ENCODE data around the gene BIRC2.

GRCh38 chr11:102383839-102384238 lies 36.8 kb downstream of the BIRC2 start:
- no peak for TF ChIP-seq EZH2phosphoT487 (IDR thresholded peaks at IDR 0.05; ENCODE audit: low read depth)
- TF ChIP-seq CTCF (IDR thresholded peaks at IDR 0.05; ENCODE audit: low read depth, low read length): no peak

Measured in OCI-LY3 (cell line).